Measurements from ENCODE around the gene TXNDC12.

TXNDC12 gene

GRCh38 chr1:51990478-51990965 is 64.5 kb downstream of the TXNDC12 start, which contains the start of gene RAB3B:
Gene RAB3B, minus strand, starts transcription at chr1:51990700. Its CDS starts 13,583 bp downstream, at chr1:51977117.
- peak; percentile 48 to 54 for DNase-seq

- no peak for DNase-seq
These were observed 65.2 kb downstream of the TXNDC12 start for GRCh38 chr1:51989582-51990477.

GRCh38 chr1:51988254-51988653 is 66.7 kb downstream of the TXNDC12 start:
- no peak for DNase-seq

GRCh38 chr1:51986718-51987117 is 68.3 kb downstream of the TXNDC12 start:
- no peak for DNase-seq

GRCh38 chr1:51982161-51982560 is 72.8 kb downstream of the TXNDC12 start:
- no peak for DNase-seq

- DNase-seq = no peak
These were observed 73.4 kb downstream of the TXNDC12 start for GRCh38 chr1:51981555-51981954.

- DNase-seq = no peak
These were observed 76.9 kb downstream of the TXNDC12 start for GRCh38 chr1:51978099-51978498.

GRCh38 chr1:51976846-51977602 is 78.0 kb downstream of the TXNDC12 start:
- DNase-seq = peak; percentile 60 to 70

GRCh38 chr1:51973587-51974474 is 81.2 kb downstream of the TXNDC12 start:
- peak in 1 of 2 experiments; percentile 13 for DNase-seq

Data from SHP77 (cell line).